Measurements from ENCODE around the gene MTCL1.

- TF ChIP-seq CTCF (conservative IDR thresholded peaks at IDR 0.05 in 1 of 2, IDR thresholded peaks at IDR 0.05 in 1 of 2; ENCODE audit: low read depth in 1 of 2, low read length in 2 of 2), result no peak
- TF ChIP-seq EZH2 (IDR thresholded peaks at IDR 0.05; ENCODE audit: low read length, missing control alignments), result no peak
Observed at GRCh38 chr18:8788503-8789429, 83.4 kb downstream of the MTCL1 start.
